COLO829 (cell line): ENCODE data around the gene POLR2F.

Source experiments
- DNase-seq: peaks from one replicate; pipeline ENCODE4 v3.0.0; 2012; ENCODE audit warnings: low spot score

Gene POLR2F

DNA sequence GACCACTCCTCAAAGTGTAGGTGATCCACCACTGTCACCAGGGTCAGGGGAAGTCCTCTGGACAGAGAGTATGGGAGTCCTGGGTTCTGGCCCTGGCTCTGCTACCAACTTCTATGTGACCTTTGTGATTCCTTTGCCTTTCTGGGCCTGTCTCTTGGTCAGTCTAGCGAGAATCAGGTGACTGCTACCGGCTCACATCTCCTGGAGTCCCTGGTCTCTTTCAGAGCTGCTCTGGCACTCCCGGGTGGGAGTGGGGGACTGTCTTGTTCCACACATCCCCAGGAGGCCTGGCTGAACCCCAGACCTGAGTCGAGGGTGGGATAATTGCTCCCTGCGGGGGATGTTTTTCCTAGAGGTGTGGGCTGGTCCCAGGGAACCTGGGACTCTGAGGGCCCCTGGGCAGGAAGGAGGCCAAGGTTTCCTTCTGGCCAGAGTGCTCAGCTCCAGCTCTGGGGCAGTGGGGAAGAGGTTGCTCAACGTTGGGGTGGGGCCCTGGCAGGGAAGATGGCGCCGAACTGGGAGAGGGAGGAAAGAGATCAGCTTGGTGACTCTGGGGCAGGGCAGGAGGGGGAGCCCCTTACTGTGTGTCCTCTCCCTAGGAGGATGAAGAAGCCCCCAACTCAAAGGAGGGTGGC, 28.8 kb downstream of the POLR2F start:
- DNase-seq = no peak

DNA sequence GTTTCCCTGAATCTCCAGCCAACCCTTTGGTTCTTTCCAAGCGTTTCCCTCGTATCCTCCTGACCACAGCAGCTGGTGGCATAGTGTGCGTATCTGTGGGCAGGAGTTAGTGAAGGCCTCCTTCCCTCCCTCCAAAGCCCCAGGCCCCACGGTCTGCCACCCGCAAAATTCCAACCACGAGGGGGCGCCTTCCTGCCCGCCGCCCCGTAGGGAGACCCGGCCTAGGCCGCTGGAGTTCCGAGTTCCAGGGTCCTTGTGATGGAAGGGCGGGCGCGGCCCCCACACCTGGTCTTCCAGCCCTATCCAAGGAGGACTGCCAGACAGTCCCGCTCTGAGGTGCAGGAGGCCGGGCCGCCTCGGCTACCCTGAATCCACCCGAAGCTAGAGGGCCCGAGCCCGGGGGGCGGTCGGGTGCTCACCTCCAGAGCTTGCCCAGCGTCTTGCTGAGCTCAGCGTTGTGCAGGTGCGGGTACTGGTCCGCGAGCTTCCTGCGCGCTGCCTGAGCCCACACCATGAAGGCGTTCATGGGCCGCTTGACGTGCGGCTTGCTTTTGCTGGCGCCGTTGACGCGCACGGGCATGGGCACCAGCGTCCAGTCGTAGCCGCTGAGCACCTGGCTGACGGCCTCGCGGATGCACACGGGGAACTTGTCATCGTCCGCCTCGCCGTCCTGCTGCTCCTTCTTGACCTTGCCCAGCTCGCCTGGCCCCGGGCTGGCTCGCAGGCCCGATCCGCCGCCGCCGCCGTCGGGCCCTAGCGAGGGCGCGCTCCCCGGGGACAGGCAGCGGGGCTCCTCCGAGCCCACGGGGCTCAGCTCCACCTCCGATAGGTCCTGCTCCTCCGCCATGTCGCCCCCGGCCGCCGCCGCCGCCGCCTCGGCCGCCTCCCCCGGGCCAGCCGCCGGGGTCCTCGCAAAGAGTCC, 29.7 kb downstream of the POLR2F start:
- no peak for DNase-seq

DNA sequence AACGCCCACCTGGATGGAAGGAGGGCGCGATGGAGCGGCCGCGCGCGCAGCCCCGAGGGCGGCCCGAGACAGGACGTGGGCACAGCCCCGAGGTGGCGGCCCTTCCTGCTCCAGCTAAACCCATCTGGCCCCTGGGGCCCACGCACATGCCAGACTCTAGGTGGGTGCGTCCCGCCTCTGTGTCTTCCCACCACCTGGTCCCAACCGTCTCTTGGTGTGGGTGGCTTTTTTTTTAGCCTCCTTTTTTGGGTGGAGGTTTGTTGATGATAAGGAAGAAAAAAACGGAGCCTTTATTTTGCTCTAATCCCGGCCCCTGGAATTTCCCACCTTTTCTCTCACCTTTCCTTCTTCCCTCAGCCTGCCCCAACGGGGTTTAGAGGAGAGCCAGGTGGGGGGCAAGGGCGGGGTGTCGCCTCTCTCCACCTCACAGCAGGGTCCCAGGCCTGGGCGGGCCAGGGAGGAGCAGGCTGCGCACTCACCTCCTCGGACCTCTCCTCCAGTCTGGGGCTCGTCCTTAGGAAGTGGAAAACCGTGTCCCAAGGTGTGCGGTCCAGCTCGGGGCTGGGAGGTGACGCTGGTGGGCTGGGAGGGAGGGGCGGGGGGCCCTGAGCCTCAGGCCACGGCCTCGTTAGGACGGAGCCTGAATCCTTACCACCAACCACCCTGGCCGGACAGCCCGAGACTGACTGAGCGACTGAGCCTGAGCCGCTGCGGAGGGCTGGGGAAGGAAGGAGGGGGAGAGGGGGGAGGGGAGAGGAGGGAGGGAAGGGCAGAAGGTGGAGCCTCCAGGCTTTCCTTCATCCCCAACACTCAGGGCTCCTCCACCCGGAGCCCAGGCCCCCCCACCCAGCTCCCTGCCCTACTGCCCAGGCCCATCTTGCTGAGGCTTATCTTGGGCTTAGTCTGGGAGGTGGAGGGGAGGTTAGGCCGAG, 30.6 kb downstream of the POLR2F start, which contains the start of gene SOX10:
TSS of gene SOX10 (minus strand) at position 696 of the 932 bp plus-strand sequence. CDS start 771 bp downstream, outside the sequence.
- peak; percentile 90 for DNase-seq

DNA sequence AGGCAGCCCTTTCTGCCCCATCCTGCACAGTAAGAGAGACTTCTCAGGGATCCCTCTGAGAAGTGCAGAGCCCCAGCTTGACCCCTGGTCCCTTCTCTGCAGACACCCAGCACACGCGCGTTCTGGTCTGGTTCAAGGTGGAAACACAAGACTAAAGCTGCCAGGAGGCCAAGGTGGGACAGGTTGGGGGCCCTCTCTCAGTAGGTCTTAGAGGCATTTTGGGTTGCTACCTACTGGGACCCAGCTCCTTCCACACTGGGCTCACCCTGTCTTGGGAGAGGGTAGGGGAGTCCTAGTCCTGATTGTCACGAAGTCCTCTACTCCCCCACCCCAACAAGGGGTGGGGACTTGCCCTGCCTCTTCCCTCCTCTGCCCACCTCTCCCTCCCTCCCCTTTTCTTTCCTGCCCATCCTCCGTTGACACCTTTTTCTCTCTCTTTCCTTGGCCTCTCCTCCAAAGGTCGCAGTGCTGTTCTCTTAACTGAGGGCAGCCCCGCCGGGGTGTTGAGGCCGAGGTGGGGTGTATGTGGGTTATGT, 31.6 kb downstream of the POLR2F start:
- DNase-seq = no peak

DNA sequence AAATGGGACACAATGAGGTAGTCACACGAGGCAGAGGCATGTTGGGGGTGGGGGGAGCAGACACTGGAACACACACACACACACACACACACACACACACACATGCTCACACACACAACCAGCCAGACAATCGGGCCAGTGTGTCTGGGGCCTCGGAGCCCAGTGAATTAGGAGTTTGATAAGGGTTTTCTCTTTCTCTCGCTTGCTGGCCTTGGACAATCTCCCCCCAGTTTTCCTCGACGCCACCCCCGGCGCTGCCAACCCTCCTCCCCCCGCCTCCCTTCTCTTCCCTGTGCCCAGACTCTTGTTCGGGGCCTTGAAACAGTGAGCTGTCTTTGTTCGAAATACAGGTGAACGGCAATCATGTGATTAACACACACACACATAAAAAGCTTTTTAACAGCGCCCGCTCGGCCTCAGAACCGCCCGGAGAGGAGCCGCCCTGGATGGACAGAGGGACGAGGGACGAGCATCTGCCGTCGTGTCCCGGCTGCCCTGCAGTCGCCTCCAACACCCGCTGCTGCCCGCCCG, 32.3 kb downstream of the POLR2F start:
- DNase-seq = peak; percentile 96

DNA sequence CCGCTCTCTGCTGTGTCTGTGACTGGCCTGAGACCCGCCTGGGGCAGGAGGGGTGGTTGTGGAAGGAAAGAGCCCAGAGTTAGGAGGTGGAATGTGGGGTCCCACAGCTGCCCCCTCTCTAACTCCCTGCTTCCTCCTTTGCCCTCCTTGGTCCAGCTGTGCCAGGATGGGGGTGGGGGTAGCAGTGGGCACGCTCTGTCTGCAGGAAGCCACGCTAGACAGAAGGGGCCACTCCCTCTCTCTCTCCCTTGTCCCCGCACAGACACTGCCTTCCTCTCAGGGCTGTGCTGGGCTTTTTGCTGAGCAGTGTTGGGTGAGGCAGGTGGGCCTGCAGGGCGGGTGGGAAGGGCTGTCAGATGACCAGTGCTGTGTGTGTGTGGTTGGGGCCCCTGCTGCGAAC, 32.9 kb downstream of the POLR2F start:
- DNase-seq = no peak

DNA sequence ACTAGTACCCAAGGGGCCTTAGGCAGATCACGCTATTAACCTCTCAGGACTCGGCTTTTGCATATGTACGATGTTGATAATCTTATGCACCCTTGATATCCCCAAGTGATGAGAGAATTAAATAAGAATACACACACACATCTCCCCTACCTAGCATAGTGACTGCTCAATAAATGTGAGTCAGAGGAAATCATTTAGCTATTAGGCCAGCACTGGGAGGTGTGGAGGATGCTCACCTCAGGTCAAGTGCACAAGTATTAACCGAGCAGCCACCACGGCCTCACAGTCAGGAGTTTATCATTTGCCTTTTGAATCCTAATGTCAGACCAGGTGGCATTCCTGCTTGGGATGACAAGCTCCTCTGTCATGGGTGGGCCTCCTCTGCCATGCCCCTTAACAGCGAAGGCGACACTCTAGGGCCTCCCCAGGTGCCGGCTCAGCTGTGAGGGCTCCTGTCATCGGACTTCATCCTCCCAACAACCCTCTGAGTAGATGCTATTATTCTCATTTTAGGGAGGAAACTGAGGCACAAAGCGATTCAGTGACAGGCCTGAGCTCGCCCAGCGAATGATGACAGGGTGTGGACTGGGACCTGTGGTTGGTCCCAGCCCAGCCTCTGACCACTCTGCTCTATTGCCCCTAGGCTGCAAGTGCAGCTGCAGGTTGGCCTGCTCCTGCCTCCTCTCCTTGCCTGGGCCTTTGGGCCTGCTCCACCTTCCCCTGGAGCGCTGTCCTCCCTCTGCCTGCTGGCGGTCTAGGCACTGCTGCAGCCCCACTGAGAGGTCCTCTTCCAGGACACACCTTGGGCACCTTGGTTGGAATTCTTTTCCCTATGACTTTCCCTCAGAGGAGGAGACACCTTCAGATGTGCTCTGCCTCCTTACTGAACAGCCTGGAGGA, 35.9 kb downstream of the POLR2F start:
- DNase-seq = no peak

DNA sequence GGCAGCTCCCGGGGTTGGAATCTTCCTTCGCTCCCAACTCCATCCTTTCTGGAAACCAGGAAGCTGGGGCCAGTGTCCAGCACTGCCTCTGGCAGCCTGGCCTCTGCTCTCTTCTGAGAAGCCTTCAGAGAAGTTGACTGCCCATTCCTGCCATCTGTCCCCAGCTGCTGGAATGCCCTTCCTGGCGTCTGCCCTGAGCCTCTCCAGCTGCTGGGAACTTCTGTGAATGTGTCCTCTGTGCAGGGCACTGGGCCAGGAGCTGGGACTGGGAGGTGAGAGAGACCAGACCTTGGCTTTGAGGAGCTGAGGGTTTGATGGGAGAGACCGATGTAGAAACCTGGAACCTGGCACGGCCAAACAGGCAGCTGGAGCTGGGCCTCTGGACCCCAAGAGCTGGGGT, 36.8 kb downstream of the POLR2F start:
- DNase-seq = no peak

DNA sequence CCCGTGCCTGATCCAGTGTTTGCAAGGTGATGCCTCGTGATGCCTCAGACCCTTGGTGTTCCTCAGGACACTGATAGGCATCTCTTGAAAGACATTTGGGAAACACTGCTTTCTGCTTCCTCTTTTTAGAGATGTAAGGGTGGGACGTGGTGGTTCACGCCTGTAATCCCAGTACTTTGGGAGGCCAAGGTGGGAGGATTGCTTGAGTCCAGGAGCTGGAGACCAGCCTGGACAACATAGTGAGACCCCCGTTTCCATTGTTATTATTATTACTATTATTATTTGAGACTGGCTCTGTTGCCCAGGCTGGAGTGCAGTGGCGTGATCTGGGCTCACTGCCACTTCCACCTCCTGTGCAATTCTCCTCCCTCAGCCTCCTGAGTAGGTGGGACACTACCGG, 37.4 kb downstream of the POLR2F start:
- no peak for DNase-seq

DNA sequence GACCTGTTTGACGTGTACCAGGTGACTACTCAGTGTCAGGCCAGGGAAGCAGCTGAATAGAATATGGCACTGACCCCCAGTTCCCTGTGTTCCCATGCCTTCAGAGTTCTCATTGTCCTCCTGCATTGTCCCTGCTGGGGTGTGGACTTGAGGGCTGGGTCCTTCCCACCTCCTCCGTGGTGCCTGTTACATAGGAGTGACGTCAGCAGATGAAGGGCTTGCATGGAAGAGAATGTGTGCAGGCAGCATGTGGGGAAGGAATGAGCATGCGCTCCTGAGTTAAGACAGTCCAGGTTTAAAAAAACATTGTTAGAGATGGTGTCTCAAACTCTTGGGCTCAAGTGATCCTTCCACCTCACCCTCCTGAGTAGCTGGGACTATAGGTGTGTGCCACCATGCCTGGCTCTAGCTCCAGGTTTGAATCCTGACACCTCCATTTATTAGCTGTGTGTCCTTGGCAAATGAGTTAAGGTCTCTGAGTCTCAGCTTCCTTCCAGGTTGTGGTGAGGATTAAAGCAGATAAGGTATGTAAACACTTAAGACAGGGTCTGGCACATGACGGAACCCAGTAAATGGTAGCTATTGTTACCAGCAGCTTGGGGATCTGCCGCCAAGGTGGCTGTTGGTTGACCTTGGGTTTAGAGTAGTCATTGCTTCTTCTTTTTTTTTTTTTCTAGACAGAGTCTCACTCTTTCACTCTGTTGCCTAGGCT, 38.4 kb downstream of the POLR2F start:
- DNase-seq = no peak

DNA sequence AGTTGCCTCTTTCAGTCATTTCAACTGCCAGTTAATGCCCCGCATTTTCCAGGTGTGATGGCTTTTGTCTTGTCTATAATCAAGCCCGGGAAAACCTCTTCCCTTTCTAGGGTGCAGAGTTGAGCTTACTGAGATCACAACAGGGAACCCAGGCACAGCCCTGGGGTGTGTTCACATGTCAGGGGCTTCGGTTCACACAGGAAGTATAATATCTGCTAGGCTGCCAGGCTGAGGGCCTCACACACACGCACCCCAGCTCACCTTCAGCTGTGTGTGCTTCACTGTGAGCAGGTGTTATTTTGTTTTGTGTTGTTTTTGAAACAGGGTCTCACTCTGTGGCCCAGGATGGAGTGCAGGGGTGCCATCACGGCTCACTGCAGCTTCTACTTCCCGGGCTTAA, 40.5 kb downstream of the POLR2F start:
- DNase-seq = no peak

DNA sequence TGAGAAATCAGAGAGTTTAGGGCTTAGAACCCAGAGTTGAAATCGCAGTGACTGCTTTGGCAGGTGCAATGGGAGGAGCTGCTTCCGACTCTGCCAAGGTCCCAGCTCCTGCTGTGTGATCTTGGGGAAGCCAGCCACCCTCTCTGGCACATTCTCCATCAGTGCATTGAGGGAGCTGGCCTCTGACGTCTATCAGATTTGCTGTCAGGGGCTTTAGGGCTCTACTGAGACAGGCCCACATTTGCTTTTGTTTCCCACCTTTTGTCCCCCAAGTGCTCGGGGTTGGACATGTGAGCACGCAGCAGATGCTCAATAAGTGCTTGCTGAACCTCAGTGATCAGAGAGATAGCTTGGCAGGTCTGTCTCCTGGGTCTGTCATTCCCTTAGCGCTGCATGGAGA, 41.5 kb downstream of the POLR2F start:
- DNase-seq = no peak

DNA sequence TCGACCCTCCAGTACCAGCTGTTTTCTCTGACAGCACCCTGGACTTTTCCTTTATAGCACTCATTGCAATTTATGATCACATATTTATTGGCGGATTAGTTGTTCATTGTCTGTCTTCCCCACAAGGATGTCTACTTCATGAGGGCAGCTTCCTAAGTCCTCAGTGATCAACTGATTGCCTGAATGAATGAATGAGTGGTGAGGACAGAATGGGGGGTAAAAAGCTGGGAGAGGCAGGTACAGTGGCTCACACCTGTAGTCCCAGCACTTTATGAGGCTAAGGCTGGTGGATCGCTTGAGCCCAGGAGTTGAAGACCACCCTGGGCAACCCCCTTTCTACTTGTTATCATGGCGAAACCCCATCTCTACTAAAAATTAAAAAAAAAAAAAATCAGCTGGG, 42.0 kb downstream of the POLR2F start:
- DNase-seq = no peak

DNA sequence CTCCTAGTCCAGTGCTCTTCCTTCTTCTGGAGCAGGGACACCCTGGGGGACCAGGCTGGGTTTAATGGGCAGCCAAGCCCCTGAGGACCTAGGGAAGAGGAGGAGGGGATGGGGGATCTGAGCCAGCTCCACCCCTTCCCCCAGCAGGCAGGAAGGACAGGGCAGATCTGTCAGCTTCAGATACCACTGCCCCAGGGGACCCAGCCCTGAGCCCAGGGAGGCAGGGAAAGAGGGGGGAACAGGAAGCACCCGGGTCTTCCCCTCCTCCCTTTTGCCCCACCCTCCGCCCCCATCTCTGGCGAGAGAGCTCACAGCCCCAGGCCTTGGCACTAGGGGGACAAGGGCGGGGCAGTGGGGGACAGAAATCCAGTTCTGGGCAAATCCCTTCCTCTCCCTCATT, 42.6 kb downstream of the POLR2F start:
- no peak for DNase-seq

DNA sequence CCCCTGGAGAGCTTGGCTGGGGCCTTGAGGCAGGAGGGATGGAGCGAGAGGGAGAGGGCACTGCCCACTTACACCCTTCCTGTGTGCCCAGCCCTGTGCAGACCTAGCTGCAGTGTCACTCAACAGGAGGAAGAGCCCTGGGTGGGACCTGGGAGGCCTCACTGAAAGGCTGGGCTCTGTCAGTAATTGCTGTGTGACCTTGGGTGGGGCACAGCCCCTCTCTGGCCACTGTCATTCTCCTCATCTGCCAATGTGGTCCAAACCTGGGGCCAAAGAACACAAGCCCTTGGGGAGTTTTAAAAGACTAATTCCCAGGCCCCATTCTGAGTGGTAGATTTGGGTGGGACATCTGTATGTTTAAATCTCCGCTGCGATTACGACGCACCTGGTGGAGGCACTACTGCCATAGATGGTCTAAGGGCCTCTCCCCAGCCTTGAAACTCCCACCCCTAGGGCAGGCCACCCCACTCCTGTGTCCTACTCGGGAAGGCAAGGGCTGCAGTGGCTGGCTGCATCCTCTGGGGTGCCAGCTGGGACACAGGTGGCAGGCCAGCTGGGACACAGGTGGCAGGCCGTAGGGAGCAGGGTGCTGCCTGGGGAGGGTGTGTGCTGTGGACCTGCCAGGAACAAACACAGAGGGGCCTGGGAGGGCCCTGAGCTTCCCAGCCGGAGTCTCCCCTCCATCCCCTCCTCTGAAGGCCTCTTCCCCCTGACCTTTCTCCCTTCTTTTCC, 43.2 kb downstream of the POLR2F start:
- DNase-seq = no peak

DNA sequence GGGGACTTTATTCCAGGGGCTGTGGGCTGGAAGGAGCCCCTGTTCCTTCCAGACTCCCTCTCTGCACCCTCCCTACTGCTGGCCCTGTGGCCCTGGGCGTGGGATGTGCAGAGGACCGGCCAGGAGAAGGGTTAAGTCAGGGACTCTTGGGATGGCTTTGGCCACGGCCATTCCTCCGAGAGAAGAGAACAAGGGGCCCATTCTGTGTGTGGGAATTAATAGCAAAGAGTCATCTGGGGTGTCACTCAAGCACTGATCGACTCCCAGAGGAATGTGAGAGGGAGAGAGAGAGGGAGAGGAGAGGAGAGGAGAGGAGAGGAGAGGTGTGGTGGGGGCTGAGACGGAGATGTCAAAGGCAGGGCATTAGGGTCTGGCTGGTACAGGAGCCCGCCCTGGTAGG, 45.0 kb downstream of the POLR2F start:
- DNase-seq = peak; percentile 91

DNA sequence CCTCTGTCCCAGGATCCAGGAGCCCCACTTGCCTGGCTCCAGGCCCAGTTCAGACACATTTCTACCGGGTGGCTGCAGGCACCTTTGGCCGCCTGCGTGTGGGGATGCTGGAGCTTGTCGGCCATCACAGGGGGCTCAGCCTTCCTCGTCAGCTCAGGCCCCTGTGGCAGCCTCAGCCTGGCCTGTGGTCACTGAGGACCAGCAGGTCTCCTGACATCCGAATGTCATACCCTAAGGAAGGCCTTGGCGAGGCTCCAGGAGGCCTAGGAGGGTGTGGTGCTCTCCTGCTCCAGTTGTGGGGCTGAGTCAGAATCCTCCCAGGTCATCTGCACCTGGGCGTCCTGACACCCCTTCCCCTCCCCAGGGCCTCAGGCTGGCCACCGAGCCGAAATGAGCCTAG, 45.7 kb downstream of the POLR2F start:
- DNase-seq = no peak

DNA sequence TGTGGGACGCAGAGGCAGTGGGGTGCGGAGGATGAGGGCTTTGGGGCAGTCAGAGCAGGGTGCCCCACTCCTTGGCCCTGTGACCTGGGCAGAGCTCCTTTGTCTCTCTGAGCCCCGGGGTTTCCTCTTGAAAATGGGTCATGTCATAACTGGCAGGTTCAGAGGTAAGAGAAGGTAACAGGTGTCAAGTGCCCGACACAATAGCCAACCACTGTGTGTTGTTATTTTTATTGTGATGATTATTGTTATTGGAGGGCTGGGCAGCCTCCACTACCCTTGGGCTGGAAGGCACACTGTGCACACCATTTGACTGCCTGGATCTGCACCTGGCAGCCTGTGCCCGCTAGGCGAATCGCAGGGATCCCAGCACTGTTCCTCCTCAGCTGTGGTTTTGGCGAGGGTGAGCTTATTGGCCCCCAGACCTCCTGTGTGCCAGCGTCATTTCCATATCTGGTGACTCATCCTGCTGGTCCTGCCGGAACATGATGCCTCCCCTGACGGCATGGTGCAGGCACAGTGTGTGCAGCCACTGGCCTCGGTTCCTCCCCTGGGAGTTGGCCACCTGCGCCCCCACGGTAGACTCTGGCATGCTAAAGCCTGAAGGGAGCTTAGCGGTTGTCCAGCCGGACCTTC, 46.3 kb downstream of the POLR2F start:
- no peak for DNase-seq

DNA sequence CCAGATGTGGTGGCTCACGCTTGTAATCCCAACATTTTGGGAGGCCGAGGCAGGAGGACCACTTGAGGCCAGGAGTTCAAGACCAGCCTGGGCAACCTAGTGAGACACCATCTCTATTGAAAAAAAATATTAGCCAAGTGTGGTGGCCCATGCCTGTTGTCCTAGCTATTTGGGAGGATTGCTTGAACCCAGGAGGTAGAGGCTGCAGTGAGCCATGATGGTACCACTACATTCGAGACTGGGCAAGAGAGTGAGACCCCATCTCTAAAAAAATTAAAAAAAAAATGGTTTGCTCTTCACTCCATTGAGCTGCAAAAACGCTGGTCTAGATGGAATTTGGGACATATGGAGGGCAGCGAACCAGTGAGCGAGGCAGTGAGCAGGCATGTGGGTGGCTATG, 52.4 kb downstream of the POLR2F start:
- no peak for DNase-seq
